Fibroblast of lung (primary cell): Measurements from ENCODE around the gene TNFSF15. TPM values are rescaled to one million over a fixed set of nuclear protein-coding genes. Genes with fewer than 3 reads are reported as not detected.

ENCODE experiments used
- DNase-seq, 2 donors: peaks; one replicate each; pipeline versions ENCODE4 v3.0.0 to v3.0.0-alpha.2; 2010; ENCODE audit warnings: low read depth in 2 of 2
- H2AFZ ChIP-seq: 2 replicates; pipeline ENCODE4 v1.5.1; 2012; ENCODE audit warnings: low read length, control low read depth, inconsistent platforms
- H3K27ac ChIP-seq: 2 replicates; pipeline ENCODE4 v1.5.1; 2011; ENCODE audit warnings: low read length, control low read depth; ENCODE audit not compliant: insufficient read depth
- H3K27me3 ChIP-seq: 2 replicates; pipeline ENCODE4 v1.5.1; 2011; ENCODE audit warnings: mild to moderate bottlenecking, low read length; ENCODE audit not compliant: control insufficient read depth, insufficient read depth
- H3K36me3 ChIP-seq: 2 replicates; pipeline ENCODE4 v1.5.1; 2011; ENCODE audit warnings: low read length; ENCODE audit not compliant: control insufficient read depth, insufficient read depth
- H3K4me1 ChIP-seq: 2 replicates; pipeline ENCODE4 v1.5.1; 2011; ENCODE audit warnings: low read length; ENCODE audit not compliant: control insufficient read depth, insufficient read depth; ENCODE audit errors: extremely low read depth
- H3K4me2 ChIP-seq: 2 replicates; pipeline ENCODE4 v1.5.1; 2011; ENCODE audit warnings: low read length, control low read depth; ENCODE audit not compliant: insufficient read depth; ENCODE audit errors: extremely low read depth
- H3K4me3 ChIP-seq, 4 experiments: fragments of 200-600 bp in 1 of 4; sonication (generic) in 1 of 4; replicated peaks in 1 of 4; 2 replicates each; pipeline ENCODE4 v1.5.1; 2011 to 2016; ENCODE audit warnings: low read length in 4 of 4, low read depth in 3 of 4, mild to moderate bottlenecking in 3 of 4, control low read depth in 2 of 4, inconsistent platforms in 1 of 4, mixed read lengths in 1 of 4; ENCODE audit not compliant: insufficient read depth in 1 of 4; ENCODE audit errors: control extremely low read depth in 1 of 4
- H3K79me2 ChIP-seq: 2 replicates; pipeline ENCODE4 v1.5.1; 2012; ENCODE audit warnings: mild to moderate bottlenecking, low read length, inconsistent platforms; ENCODE audit not compliant: control insufficient read depth, insufficient read depth
- H3K9ac ChIP-seq: 2 replicates; pipeline ENCODE4 v1.5.1; 2011; ENCODE audit warnings: mild to moderate bottlenecking, low read length, control low read depth; ENCODE audit not compliant: insufficient read depth
- H3K9me3 ChIP-seq: 2 replicates; pipeline ENCODE4 v1.5.1; 2012; ENCODE audit warnings: low read depth, low read length; ENCODE audit not compliant: control insufficient read depth, insufficient read depth
- H4K20me1 ChIP-seq: 2 replicates; pipeline ENCODE4 v1.5.1; 2011; ENCODE audit warnings: low read length; ENCODE audit not compliant: control insufficient read depth, insufficient read depth; ENCODE audit errors: extremely low read depth
- CTCF ChIP-seq, 2 donors: IDR thresholded peaks in 1 of 2; conservative IDR thresholded peaks in 1 of 2; 1 replicate in 1 of 2; 2 replicates in 1 of 2; pipeline ENCODE4 v1.5.1; 2011 to 2012; ENCODE audit warnings: low read length in 2 of 2, control low read depth in 1 of 2, inconsistent platforms in 1 of 2, low read depth in 1 of 2, mild to moderate bottlenecking in 1 of 2
- EZH2 ChIP-seq: IDR thresholded peaks from 2 replicates; pipeline ENCODE4 v1.5.1; 2012; ENCODE audit warnings: low read length, control low read depth, mild to moderate bottlenecking; ENCODE audit errors: missing control alignments
- polyA plus RNA-seq, 2 donors: library from polyadenylated mRNA; depleted of rRNA in 1 of 2; stranded (reverse) in 1 of 2; unstranded in 1 of 2; fragments of >200 nt; gene quantifications; 2 replicates each; pipeline ENCODE4 v1.2.1, GENCODE V29; 2011 to 2012; ENCODE audit warnings: missing spikeins in 1 of 2
- total RNA-seq: library from RNA; depleted of rRNA; stranded (reverse); fragments of >200 nt; gene quantifications from 2 replicates; pipeline ENCODE4 v1.2.1, GENCODE V29; 2014

The TNFSF15 gene
- total and polyA plus RNA-seq, 2 donors (not counting 1 experiment from before 2014, with no cell fraction given), result 0.33 to 0.76 TPM

GRCh38 chr9:114850871-114851270 is 45.0 kb upstream of the TNFSF15 start:
- Histone ChIP-seq H3K27ac (no peak overlapping the region), H3K9me3 (no peaks in the 10 kb centered on the region), H3K27me3 (no peaks in the 10 kb centered on the region), H3K36me3 (no peaks in the 10 kb centered on the region), H2AFZ (no peak overlapping the region), H4K20me1 (no peaks in the 10 kb centered on the region), H3K4me2 (peak overlapping the region; percentile 8), H3K79me2 (no peaks in the 10 kb centered on the region), H3K4me1 (peaks cover 14% of the 10 kb centered on the region), H3K4me3 (no peak overlapping the region), H3K9ac (no peak overlapping the region)
- no peak for TF ChIP-seq CTCF (conservative IDR thresholded peaks at IDR 0.05 in 1 of 2, IDR thresholded peaks at IDR 0.05 in 1 of 2; ENCODE audit: low read depth in 1 of 2, low read length in 2 of 2)
- TF ChIP-seq EZH2, result no peak
- peak in 1 of 2 donors; percentile 48 for DNase-seq

- no peak overlapping the region for H3K4me3 ChIP-seq
- H4K20me1 ChIP-seq, result no peaks in the 10 kb centered on the region
- H3K79me2 ChIP-seq, result no peaks in the 10 kb centered on the region
- H3K27me3 ChIP-seq, result no peaks in the 10 kb centered on the region
- H3K27ac ChIP-seq, result no peak overlapping the region
- H3K4me2 ChIP-seq, result no peak overlapping the region
- no peak for TF ChIP-seq EZH2
- TF ChIP-seq CTCF (conservative IDR thresholded peaks at IDR 0.05 in 1 of 2, IDR thresholded peaks at IDR 0.05 in 1 of 2; ENCODE audit: low read depth in 1 of 2, low read length in 2 of 2), result no peak
- DNase-seq, result peak in 1 of 2 donors; percentile 71
- no peaks in the 10 kb centered on the region for H3K9me3 ChIP-seq
- H3K36me3 ChIP-seq, result no peaks in the 10 kb centered on the region
- H3K4me1 ChIP-seq, result peaks cover 9% of the 10 kb centered on the region
- H2AFZ ChIP-seq, result no peak overlapping the region
- H3K9ac ChIP-seq, result no peak overlapping the region
These were observed 43.6 kb upstream of the TNFSF15 start for GRCh38 chr9:114849450-114849849.

GRCh38 chr9:114847492-114848417 is 41.9 kb upstream of the TNFSF15 start:
- Histone ChIP-seq H2AFZ (no peak overlapping the region), H4K20me1 (no peaks in the 10 kb centered on the region), H3K27ac (no peak overlapping the region), H3K79me2 (no peaks in the 10 kb centered on the region), H3K36me3 (no peaks in the 10 kb centered on the region), H3K4me2 (no peak overlapping the region), H3K27me3 (no peaks in the 10 kb centered on the region), H3K4me3 (no peak overlapping the region), H3K9me3 (no peaks in the 10 kb centered on the region), H3K4me1 (peaks cover 9% of the 10 kb centered on the region), H3K9ac (no peak overlapping the region)
- no peak for DNase-seq
- no peak for TF ChIP-seq CTCF (conservative IDR thresholded peaks at IDR 0.05 in 1 of 2, IDR thresholded peaks at IDR 0.05 in 1 of 2; ENCODE audit: low read depth in 1 of 2, low read length in 2 of 2)
- TF ChIP-seq EZH2, result no peak
